K562 (cell line): ENCODE measurements around the gene PBX4.

Experiments used
- CEBPB ChIP-seq: fragments of 450-650 bp; IDR thresholded peaks from 2 replicates; pipeline ENCODE4 v1.6.1; 2016; ENCODE audit warnings: missing genetic modification characterization, missing compliant biosample characterization
- MEF2A ChIP-seq: IDR thresholded peaks from 2 replicates; pipeline ENCODE4 v1.6.1; 2011; ENCODE audit warnings: low read depth, mild to moderate bottlenecking, low read length, moderate library complexity; ENCODE audit not compliant: control insufficient read depth
- NELFE ChIP-seq: IDR thresholded peaks from 2 replicates; pipeline ENCODE4 v1.6.1; 2011; ENCODE audit warnings: mild to moderate bottlenecking; ENCODE audit not compliant: insufficient read depth, insufficient read length
- SAP30 ChIP-seq: fragments of 200-600 bp; sonication (generic); IDR thresholded peaks from 2 replicates; pipeline ENCODE4 v1.6.1; 2012; ENCODE audit warnings: borderline replicate concordance, low read depth, mild to moderate bottlenecking, moderate library complexity, low read length, control low read depth, inconsistent platforms; ENCODE audit not compliant: insufficient read depth, poor library complexity, severe bottlenecking
- STAT5A ChIP-seq: IDR thresholded peaks from 2 replicates; pipeline ENCODE4 v1.6.1; 2012; ENCODE audit warnings: low read length, inconsistent platforms, borderline replicate concordance
- TF ChIP-seq, protein P1 (sequence below): fragments of 250-450 bp; sonication (Bioruptor Pico); IDR thresholded peaks from 2 replicates; pipeline ENCODE4 v1.8.0; 2021; ENCODE audit warnings: moderate library complexity, mild to moderate bottlenecking, inconsistent platforms

DNA sequence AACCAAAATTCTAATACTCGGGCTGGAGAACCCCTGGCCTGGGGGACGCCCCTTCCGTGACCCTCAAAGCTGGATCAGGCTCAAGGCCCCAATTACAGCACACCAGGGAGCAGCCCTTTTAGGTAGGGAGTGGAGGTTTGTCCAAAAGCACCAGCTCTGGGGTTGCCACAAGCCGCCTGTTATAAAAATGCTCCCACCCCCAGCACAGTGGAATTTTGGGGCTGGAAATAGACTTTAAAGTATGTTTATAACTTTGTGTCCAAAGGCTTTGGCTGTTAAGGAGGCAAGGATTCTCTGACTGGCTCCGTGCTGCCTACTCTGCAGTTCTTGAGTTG, 25.5 kb upstream of the PBX4 start:
- TF ChIP-seq NELFE (no peak), SAP30 (no peak), MEF2A (no peak), STAT5A (no peak), CEBPB (tag) (no peak)
- TF ChIP-seq, protein P1, sequence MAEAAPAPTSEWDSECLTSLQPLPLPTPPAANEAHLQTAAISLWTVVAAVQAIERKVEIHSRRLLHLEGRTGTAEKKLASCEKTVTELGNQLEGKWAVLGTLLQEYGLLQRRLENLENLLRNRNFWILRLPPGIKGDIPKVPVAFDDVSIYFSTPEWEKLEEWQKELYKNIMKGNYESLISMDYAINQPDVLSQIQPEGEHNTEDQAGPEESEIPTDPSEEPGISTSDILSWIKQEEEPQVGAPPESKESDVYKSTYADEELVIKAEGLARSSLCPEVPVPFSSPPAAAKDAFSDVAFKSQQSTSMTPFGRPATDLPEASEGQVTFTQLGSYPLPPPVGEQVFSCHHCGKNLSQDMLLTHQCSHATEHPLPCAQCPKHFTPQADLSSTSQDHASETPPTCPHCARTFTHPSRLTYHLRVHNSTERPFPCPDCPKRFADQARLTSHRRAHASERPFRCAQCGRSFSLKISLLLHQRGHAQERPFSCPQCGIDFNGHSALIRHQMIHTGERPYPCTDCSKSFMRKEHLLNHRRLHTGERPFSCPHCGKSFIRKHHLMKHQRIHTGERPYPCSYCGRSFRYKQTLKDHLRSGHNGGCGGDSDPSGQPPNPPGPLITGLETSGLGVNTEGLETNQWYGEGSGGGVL (CRISPR knock-in tag) = no peak
